Tibial nerve (tissue), 4 donors: ENCODE results near the gene PAM16. TPM values are rescaled to one million over a fixed set of nuclear protein-coding genes. Genes with fewer than 3 reads are reported as not detected.
A peak's percentile ranks its signal among the peaks of the same experiment; 100 is the strongest.

Source experiments
- DNase-seq, 2 donors: peaks; one replicate each; pipeline ENCODE4 v3.0.0-alpha.2; 2019; ENCODE audit warnings: low spot score in 2 of 2
- H3K27ac ChIP-seq, 4 donors: fragments of 200-600 bp; sonication (generic) in 3 of 4; one replicate each; pipeline ENCODE4 v1.5.1; 2017 to 2019; ENCODE audit warnings: mild to moderate bottlenecking in 1 of 4
- H3K27me3 ChIP-seq, 2 donors: fragments of 200-600 bp; sonication (generic) in 1 of 2; one replicate each; pipeline versions ENCODE4 v1.5.1 to v1.6.0; 2017 to 2019
- H3K36me3 ChIP-seq, 3 donors: fragments of 200-600 bp; sonication (generic); one replicate each; pipeline ENCODE4 v1.5.1; 2018 to 2019
- H3K4me1 ChIP-seq, 4 donors: fragments of 200-600 bp; sonication (generic) in 3 of 4; one replicate each; pipeline ENCODE4 v1.5.1; 2017 to 2019
- H3K4me3 ChIP-seq, 4 donors: fragments of 200-600 bp; sonication (generic) in 3 of 4; one replicate each; pipeline ENCODE4 v1.5.1; 2017 to 2019; ENCODE audit warnings: mild to moderate bottlenecking in 1 of 4, moderate library complexity in 1 of 4
- H3K9me3 ChIP-seq, 4 donors: fragments of 200-600 bp; sonication (generic) in 3 of 4; one replicate each; pipeline ENCODE4 v1.5.1; 2017 to 2019
- EP300 ChIP-seq, 2 donors: sonication (generic); formaldehyde crosslinking; IDR thresholded peaks; one replicate each; pipeline ENCODE4 v1.6.1; 2017; ENCODE audit warnings: antibody characterized with exemption in 2 of 2, mild to moderate bottlenecking in 1 of 2
- POLR2A ChIP-seq, 2 donors: fragments of 450-650 bp; IDR thresholded peaks; one replicate each; pipeline ENCODE4 v1.6.1; 2017; ENCODE audit warnings: antibody characterized with exemption in 2 of 2, mild to moderate bottlenecking in 2 of 2, moderate library complexity in 2 of 2
- WGBS, 2 donors: methylation state at CpG; one replicate each; pipeline ENCODE4 v1.1.5; 2018; 5-methylcytosine and 5-hydroxymethylcytosine counted together
- total RNA-seq, 4 donors: library from RNA; depleted of rRNA; stranded (reverse); fragments of >200 nt; gene quantifications; one replicate each; pipeline ENCODE4 v1.1.0, GENCODE V29; 2016
- TF ChIP-seq, protein P1 (sequence below), 5 experiments: fragments of 200-600 bp in 3 of 5; fragments of 450-650 bp in 2 of 5; sonication (generic) in 3 of 5; IDR thresholded peaks; one replicate each; pipeline ENCODE4 v1.5.1; 2016 to 2019; ENCODE audit warnings: antibody characterized with exemption in 5 of 5, mild to moderate bottlenecking in 3 of 5, moderate library complexity in 2 of 5

The PAM16 gene
- total RNA-seq, 4 donors from 2014 or later = 45.1 to 95.1 (median 60.7) TPM

DNA sequence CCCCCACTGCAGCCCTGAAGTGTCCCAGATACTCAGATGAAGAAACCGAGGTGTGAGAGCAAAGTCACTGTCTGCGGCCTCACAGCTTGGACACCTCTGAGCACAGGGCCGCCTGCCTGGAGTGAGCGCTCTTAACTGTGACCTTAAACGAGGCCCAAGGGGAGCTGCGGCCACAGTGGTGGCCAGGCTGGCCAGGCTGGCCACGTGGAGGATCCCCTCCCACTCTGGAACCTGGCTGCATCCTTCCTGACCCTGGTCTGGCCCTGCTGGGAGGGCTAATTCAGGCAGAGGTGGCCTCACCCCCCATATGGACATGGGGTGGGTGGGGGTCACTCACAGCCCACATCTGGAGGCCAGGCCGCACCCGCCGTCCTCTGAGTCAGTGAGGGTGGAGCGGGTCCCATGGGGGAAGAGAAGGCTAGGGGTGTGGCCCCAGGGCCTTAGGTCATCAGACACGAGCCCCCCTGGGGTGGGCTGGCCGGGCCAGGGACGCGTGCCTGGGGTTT, 27.1 kb upstream of the PAM16 start:
- peak overlapping the region; percentile 20 to 95 (median 88) for H3K27ac ChIP-seq
- no peak overlapping the region for H3K4me3 ChIP-seq
- no peaks in the 10 kb centered on the region for H3K9me3 ChIP-seq
- TF ChIP-seq, protein P1, sequence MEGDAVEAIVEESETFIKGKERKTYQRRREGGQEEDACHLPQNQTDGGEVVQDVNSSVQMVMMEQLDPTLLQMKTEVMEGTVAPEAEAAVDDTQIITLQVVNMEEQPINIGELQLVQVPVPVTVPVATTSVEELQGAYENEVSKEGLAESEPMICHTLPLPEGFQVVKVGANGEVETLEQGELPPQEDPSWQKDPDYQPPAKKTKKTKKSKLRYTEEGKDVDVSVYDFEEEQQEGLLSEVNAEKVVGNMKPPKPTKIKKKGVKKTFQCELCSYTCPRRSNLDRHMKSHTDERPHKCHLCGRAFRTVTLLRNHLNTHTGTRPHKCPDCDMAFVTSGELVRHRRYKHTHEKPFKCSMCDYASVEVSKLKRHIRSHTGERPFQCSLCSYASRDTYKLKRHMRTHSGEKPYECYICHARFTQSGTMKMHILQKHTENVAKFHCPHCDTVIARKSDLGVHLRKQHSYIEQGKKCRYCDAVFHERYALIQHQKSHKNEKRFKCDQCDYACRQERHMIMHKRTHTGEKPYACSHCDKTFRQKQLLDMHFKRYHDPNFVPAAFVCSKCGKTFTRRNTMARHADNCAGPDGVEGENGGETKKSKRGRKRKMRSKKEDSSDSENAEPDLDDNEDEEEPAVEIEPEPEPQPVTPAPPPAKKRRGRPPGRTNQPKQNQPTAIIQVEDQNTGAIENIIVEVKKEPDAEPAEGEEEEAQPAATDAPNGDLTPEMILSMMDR (IDR thresholded peaks at IDR 0.05) = no peak
- no peak for TF ChIP-seq POLR2A (IDR thresholded peaks at IDR 0.05)
- TF ChIP-seq EP300 (IDR thresholded peaks at IDR 0.05) = no peak
- peaks cover 0 to 97% (median 56%) of the 10 kb centered on the region in 4 donors for H3K4me1 ChIP-seq
- 58 to 69% methylated on average over 14 of the region's 15 CpGs for WGBS, 2 donors
- no peak for DNase-seq
- peaks cover 0 to 33% (median 0%) of the 10 kb centered on the region in 3 donors for H3K36me3 ChIP-seq
- no peaks in the 10 kb centered on the region for H3K27me3 ChIP-seq

DNA sequence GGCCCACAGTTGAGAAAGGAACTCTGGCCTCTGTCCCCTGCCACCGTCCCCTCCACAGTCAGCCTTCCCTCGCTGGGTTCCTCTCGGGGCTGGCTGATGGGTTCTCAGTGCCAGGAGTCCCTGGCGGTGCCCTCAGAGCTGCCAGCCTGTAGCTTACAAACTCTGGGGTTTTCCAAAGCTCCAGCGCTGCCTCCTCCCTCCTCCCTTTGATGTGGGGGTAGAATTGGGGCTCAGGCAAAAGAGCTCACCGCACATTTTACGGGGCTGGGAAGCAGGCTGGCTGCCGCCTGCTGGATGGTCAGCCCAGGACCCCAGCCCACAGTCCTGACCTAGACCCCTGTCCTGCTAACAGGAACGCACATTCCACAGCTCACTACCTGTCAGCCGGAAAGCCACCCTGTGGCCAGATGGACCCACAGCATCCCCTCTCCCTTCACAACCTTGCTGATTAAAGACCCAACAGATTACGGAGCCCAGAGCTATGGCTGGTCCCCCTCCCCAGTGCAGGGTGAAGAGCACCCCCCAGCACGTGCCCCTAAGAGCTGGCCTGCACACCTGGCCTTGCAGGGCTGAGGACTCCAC, 26.5 kb upstream of the PAM16 start:
- TF ChIP-seq EP300 (IDR thresholded peaks at IDR 0.05) = no peak
- TF ChIP-seq, protein P1 (IDR thresholded peaks at IDR 0.05) = no peak
- TF ChIP-seq POLR2A (IDR thresholded peaks at IDR 0.05) = no peak

GRCh38 chr16:4376893-4377572, 25.9 kb upstream of the PAM16 start:
- Histone ChIP-seq H3K9me3 (no peaks in the 10 kb centered on the region), H3K27me3 (no peaks in the 10 kb centered on the region), H3K36me3 (peaks cover 0 to 21% (median 0%) of the 10 kb centered on the region in 3 donors), H3K27ac (peak overlapping the region; percentile 81 to 95 (median 89)), H3K4me3 (peak overlapping the region in 1 of 4 donors; percentile 16), H3K4me1 (peaks cover 0 to 98% (median 65%) of the 10 kb centered on the region in 4 donors)
- no peak for DNase-seq
- TF ChIP-seq POLR2A (IDR thresholded peaks at IDR 0.05) (no peak), EP300 (IDR thresholded peaks at IDR 0.05) (no peak)
- TF ChIP-seq, protein P1 (IDR thresholded peaks at IDR 0.05) = no peak
- WGBS, 2 donors = 52 to 55% methylated on average over 12 to 25 of the region's 27 CpGs

More for the DNA sequence above, 26.5 kb upstream of the PAM16 start:
- no peaks in the 10 kb centered on the region for H3K27me3 ChIP-seq
- no peak overlapping the region for H3K4me3 ChIP-seq
- H3K4me1 ChIP-seq = peaks cover 0 to 97% (median 61%) of the 10 kb centered on the region in 4 donors
- peaks cover 0 to 27% (median 0%) of the 10 kb centered on the region in 3 donors for H3K36me3 ChIP-seq
- no peaks in the 10 kb centered on the region for H3K9me3 ChIP-seq
- no peak for DNase-seq
- WGBS, 2 donors = 34 to 64% methylated on average over 11 to 12 of the region's 12 CpGs
- H3K27ac ChIP-seq = peak overlapping the region; percentile 81 to 95 (median 89)

- Histone ChIP-seq H3K27me3 (no peaks in the 10 kb centered on the region), H3K9me3 (no peaks in the 10 kb centered on the region), H3K27ac (peak overlapping the region; percentile 81 to 95 (median 89)), H3K36me3 (peaks cover 0 to 14% (median 0%) of the 10 kb centered on the region in 3 donors), H3K4me3 (peak overlapping the region in 1 of 4 donors; percentile 16), H3K4me1 (peaks cover 0 to 94% (median 68%) of the 10 kb centered on the region in 4 donors)
- DNase-seq = peak; percentile 85 to 86
- WGBS, 2 donors = 5 to 12% methylated on average over 12 to 25 of the region's 31 CpGs
- TF ChIP-seq, protein P1 (IDR thresholded peaks at IDR 0.05) = no peak
- no peak for TF ChIP-seq POLR2A (IDR thresholded peaks at IDR 0.05)
- TF ChIP-seq EP300 (IDR thresholded peaks at IDR 0.05) = peak; percentile 29 to 81
These were observed 25.2 kb upstream of the PAM16 start for GRCh38 chr16:4376126-4376892.
